Measurements from ENCODE around the gene OR5B21.

DNA sequence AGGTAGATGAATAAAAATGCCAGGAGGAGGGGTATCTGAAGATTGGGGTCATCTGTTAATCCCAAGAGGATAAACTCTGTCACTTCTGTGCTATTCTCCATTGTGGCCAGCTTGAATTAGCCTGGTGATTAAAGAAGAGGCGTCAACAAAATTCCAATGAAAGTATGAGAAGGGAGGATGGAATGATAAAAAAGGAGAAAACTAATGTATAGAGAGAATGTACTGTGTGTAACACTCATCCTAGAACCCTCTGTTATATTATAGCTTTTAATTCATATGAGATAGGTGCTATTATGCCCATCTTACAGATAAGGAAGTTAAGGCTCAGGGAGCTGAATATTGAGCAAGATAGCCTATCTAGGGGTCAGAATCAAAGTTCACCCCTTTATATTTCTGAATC, at the start of gene OR5B21:
- TF ChIP-seq, protein P1, sequence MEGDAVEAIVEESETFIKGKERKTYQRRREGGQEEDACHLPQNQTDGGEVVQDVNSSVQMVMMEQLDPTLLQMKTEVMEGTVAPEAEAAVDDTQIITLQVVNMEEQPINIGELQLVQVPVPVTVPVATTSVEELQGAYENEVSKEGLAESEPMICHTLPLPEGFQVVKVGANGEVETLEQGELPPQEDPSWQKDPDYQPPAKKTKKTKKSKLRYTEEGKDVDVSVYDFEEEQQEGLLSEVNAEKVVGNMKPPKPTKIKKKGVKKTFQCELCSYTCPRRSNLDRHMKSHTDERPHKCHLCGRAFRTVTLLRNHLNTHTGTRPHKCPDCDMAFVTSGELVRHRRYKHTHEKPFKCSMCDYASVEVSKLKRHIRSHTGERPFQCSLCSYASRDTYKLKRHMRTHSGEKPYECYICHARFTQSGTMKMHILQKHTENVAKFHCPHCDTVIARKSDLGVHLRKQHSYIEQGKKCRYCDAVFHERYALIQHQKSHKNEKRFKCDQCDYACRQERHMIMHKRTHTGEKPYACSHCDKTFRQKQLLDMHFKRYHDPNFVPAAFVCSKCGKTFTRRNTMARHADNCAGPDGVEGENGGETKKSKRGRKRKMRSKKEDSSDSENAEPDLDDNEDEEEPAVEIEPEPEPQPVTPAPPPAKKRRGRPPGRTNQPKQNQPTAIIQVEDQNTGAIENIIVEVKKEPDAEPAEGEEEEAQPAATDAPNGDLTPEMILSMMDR (conservative IDR thresholded peaks at IDR 0.05; ENCODE audit: low read depth, low read length): no peak
- TF ChIP-seq EZH2 (IDR thresholded peaks at IDR 0.05; ENCODE audit: borderline replicate concordance, low read depth, low read length, poor library complexity, severe bottlenecking): no peak
